GM18505 (cell line): ENCODE results near the gene C1orf210.

Experiments used
- ATAC-seq: cut with Tn5 transposase; IDR thresholded peaks from one replicate; pipeline ENCODE4 v1.9.1; 2021; ENCODE audit not compliant: unreplicated experiment
- POLR2A ChIP-seq: IDR thresholded peaks from 4 replicates; pipeline ENCODE4 v1.6.1; 2011; ENCODE audit warnings: borderline replicate concordance; ENCODE audit not compliant: insufficient read depth, insufficient read length; ENCODE audit errors: extremely low read depth

C1orf210 gene

DNA sequence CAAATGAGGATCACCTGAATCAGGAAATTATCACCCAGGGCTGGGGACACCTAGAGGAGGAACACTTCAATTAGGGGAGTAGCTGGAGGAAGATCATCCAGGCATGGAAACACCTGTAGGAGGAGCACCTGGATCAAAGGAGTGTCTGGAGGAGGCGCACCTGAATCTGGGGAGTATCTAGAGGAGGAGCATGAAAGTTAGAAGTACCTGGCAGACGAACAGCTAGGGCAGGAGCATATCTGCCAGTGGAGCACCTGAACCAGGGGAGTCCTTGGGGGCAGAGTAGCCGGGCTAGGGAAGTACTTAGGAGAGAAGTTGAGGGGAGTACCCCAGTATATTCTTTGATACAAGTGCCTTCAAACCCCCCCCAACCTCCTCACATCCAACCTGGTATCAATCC, 1.3 kb downstream of the C1orf210 start:
- no peak for ATAC-seq
- TF ChIP-seq POLR2A, result no peak

DNA sequence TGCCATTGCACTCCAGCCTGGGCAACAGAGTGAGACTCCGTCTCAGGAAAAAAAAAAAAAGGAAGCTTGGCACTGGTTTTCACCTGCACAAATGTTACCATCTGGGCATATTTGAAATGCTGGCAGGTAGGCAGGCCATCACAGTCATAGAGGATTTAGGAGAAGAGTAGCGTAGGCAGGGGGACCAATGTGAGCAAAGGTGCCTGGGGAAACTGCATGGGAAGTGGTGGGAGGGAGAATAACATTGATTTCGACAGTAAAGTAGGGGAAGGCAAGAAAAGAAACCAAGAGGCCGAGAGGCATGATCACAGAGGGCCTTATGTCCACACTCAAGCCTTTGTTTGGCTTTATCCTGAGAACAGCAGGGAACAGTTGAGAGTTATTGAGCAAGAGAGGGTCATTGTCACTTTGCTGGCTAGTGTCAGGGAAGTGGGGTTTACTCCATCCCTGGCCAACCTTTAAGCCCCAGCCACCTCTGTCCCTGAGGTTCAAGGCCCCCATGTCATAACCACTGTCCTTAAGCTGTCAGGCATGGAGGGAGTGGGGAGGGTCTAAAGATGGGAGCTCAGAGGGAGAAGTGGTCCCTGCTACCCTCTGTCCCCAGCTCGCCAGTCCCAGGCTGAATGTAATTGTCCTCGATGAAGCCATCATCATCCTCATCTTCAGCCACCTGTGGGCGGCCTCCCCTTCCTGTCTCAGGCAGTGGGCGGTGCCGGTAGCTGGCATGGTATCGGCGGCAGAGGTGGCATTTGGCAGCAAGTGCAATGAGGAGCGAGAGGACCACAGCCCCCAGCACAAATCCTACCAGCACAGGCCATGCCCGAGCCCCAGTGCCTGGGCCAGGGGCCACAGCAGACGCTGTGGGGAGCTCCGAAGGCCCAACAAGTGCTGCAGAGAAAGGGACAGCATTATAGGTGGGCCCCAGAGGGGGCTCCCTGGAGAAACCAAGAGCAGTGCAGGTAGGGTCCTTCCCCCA, 2.9 kb downstream of the C1orf210 start:
- no peak for ATAC-seq
- no peak for TF ChIP-seq POLR2A

DNA sequence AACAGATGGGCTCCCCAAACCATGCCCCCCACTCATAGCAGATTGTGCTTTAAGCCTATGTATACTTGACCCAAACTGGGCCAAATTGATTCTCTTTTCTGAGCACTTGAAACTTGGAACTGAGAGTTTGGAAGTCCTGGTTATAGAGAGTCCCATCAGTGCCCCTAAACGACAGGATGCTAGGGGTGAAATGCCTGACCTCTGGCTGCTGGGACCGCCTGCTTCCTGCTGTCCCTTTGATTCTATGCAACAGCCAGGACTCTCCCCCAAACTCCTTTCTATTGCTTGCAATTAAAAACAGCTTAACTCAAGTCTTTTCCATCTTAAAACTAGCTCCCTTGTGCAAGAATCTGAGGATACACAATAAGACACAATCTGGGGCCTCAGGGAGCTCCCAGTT, 4.7 kb downstream of the C1orf210 start:
- ATAC-seq, result no peak
- no peak for TF ChIP-seq POLR2A

DNA sequence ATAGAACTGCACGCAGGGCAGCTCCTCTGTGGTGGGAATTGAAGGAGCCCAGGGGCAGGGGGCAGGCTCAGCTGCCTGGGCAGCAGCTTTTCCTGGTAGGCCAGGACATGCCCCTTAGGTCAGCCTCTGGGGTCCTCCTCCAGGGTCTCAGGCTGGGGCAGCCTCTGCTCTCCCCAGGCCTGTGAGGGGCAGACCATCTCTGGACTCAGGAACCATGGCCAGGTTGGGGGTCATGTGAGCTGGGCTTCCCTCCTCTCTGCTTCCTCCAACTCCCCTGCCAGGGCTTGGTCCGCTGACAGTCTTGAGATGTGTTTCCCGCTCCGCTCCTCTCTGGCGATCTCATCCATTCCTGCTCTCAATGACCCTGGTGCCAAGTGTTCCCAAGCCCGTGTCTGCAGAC, 5.7 kb downstream of the C1orf210 start:
- ATAC-seq, result no peak
- no peak for TF ChIP-seq POLR2A

DNA sequence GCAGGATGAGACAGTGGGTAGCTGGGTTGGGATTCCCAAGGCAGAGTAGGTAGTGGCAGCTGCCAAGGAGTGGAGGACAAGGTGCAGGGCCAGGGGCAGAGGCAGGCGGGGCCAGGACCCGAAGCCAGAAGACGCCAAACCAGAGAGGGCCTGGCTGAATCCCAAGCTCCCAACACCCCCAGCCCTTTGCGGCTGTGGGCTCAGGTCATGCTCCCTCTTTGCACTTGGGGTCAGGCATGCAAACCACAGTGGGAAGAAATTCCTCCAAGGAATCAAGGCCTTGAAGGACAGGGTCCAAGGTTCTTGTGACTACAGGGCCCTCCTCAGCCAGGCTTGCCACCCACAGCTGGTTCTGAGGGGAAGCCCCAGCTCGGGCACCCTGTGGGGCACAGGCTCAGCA, 6.2 kb downstream of the C1orf210 start:
- no peak for ATAC-seq
- TF ChIP-seq POLR2A, result no peak

DNA sequence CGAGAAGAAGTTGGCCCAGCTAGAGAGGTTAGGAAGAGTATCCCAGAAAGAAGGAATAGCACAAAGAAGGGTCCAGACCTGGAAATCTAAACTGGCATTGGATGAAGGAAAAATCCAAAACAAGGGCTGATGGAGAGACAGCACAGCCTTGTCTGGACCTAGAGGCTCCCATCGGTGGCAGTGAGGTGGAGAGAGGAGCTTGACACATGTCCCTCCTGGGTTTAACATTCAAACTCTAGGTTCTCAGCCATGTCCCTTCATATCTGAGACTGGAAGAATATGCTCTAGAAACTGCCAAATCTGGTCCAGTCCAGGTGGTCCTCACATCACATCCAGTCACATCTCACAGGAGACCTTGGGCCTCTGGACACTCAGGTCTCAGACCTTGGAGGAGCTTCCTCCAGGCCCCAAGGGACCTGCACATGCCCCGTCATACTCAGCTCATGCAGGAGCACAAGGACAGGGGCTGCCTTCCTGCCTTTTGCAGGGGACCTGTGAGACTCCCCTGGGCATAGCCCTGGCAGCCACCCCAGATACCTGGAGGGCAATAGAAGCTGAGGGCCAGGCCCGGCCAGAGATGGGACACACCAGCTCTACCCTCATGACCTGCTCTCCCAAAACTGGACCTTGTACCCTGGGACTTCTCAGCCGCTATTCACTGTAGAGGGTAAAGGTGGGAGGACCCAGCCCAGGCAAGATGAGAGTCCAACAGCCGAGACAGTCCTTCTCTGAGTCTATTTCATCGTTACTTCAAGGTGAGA, 8.1 kb downstream of the C1orf210 start:
- no peak for TF ChIP-seq POLR2A
- no peak for ATAC-seq

DNA sequence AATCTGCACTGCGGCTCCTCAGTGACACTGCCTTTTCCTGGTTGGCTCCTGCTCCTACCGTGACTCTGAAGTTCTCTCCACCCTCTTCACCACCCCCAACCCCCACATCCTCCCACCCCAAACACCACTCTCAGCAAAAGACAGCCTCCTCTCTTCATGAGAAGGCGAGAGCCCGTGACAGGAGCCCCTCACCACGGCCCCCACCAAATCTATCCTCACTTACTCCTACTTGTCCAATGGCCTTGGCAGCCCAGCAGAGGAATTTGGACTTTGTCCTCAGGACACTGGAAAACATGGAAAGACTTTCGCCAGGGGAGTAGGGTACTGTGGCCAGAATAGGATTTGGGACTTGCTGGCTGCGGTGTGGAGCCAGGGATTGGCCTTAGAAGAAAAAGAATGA, 8.7 kb downstream of the C1orf210 start:
- ATAC-seq, result no peak
- no peak for TF ChIP-seq POLR2A

DNA sequence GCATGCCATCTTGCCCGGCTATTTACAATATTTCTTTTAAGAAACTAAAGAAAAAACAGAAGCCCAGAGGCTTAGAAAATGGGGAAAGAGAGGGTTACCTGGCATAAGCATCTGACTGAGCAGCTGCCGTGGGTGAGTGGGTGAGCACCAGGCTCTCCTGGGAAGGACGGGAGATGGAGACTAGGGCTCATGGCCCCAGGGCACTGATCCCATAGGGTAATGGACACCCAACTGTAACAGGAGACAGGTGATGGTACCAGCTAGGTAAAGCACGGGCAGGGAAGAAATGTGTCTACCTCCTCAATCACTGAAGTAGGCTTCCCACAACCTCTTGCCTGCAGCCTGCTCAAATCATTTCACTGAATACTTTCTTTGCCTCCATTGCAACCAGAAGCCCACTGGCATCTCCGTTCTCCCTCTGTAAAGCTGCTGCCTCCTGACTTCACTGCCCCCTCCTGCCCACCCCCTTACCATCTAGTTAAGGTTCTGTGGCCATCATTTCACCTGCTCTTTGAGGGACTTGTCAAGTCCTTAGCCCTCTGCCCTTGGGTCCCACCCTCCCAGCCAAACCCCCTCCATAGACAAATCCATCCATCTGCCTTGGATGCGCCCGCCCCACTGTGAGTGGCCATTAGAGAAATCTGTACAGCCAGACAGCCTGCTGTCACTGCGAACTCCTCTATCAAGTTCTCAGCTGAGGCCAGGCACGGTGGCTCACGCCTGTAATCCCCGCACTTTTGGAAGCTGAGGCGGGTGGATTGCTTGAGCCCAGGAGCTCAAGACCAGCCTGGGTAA, 9.4 kb downstream of the C1orf210 start:
- TF ChIP-seq POLR2A, result no peak
- ATAC-seq, result no peak

DNA sequence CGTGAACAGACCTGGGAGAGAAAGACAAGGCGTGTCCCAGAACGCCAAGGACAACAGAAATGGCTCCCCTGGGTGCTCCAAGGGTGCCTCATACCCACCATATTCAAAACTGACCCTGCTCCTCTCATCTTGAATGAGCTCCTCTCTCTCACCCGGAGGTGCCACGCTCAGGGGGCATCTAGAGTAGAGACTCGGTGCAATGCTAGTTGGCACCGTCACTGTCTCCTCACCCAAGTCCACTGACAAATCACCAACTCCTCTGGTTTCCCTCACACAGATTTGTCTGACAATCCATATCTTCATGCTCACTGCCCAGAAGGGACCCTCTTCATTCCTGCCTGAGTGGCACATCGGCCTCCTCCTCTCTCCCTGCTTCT, 10.6 kb downstream of the C1orf210 start:
- ATAC-seq, result no peak
- no peak for TF ChIP-seq POLR2A

DNA sequence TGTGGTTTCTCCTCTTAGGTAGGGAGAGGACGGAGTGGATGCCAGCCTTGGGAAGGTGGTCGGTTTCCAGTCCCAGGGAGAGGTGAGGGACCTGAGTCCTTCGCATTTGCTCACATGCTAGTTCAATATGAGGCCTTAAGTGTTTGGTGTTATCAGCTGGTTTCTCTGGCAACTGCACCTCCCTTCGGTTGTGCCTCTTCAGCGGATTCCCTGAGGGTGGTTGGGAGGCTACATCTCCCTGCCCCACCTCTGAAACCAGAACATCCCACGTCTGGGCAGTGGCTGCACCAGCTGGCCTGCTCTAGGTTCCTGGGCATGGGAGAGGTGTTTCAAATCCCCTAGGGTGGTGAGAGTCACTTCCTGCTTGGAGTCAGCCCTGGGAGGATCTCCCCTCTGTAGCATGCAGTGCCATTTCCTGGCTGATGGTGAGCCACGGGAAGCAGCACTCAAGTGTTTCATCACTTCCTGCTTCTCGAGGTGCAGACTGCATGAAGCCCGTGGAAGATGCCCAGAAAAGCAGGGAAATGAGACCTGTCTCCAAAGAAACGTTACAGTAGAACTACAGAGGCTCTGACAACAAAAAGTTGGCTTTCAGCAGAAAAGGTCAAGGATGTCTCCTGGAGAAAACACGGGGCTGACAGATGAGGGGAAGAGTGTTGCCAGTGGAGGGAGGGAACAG, 11.1 kb downstream of the C1orf210 start:
- ATAC-seq, result no peak
- no peak for TF ChIP-seq POLR2A

DNA sequence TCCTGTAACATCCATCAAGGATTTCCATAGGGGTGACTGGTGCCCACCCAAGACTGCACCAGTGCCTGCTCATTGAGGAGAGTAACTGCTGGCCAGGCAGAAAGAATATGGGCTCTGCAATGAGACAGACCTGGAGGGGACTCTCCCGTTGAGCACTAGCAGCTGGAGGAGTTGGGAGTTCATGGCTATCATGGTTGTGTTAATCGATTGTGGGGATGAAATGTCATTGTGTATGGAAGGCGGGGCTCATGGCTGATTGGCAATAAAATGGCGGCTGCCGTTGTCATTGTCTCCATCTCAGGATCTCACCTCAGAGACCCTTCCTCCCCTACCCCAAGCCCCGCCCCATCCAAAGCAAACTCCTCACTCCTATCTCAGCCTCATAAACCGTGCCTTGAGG, 11.7 kb downstream of the C1orf210 start:
- TF ChIP-seq POLR2A, result no peak
- no peak for ATAC-seq
